H9 (cell line): Measurements from ENCODE around the gene RIMBP2. TPM values are rescaled to one million over a fixed set of nuclear protein-coding genes. Genes with fewer than 3 reads are reported as not detected.

Experiments
- DNase-seq: peaks from one replicate; pipeline ENCODE4 v3.0.0-alpha.2; 2017
- H2AFZ ChIP-seq: one replicate; pipeline ENCODE4 v1.6.1; 2013; ENCODE audit warnings: mild to moderate bottlenecking, low read length, control low read depth, moderate library complexity
- H2AK5ac ChIP-seq: 2 replicates; pipeline ENCODE4 v1.6.1; 2013; ENCODE audit warnings: low read length, control low read depth, mixed read lengths; ENCODE audit not compliant: insufficient read length
- H2BK120ac ChIP-seq: one replicate; pipeline ENCODE4 v1.6.1; 2013; ENCODE audit warnings: low read depth, mild to moderate bottlenecking, low read length, control low read depth, inconsistent platforms; ENCODE audit not compliant: poor library complexity, severe bottlenecking
- H2BK12ac ChIP-seq: 2 replicates; pipeline ENCODE4 v1.6.1; 2013; ENCODE audit warnings: low read length, control low read depth, mixed read lengths, low read depth; ENCODE audit not compliant: insufficient read length
- H2BK15ac ChIP-seq: 2 replicates; pipeline ENCODE4 v1.6.1; 2013; ENCODE audit warnings: low read depth, low read length, control low read depth
- H2BK20ac ChIP-seq: one replicate; pipeline ENCODE4 v1.6.1; 2013; ENCODE audit warnings: low read depth, mild to moderate bottlenecking, low read length, control low read depth, inconsistent platforms; ENCODE audit not compliant: poor library complexity, severe bottlenecking
- H2BK5ac ChIP-seq: 2 replicates; pipeline ENCODE4 v1.6.1; 2013; ENCODE audit warnings: low read length, control low read depth, mixed read lengths; ENCODE audit not compliant: insufficient read length
- H3K14ac ChIP-seq: 2 replicates; pipeline ENCODE4 v1.6.1; 2013; ENCODE audit warnings: low read length, control low read depth; ENCODE audit not compliant: insufficient read depth
- H3K18ac ChIP-seq: 2 replicates; pipeline ENCODE4 v1.6.1; 2013; ENCODE audit warnings: low read depth, mild to moderate bottlenecking, mixed read lengths, low read length, control low read depth; ENCODE audit not compliant: insufficient read length
- H3K23ac ChIP-seq: 2 replicates; pipeline ENCODE4 v1.6.1; 2013; ENCODE audit warnings: low read length, control low read depth, mixed read lengths, low read depth; ENCODE audit not compliant: insufficient read length
- H3K23me2 ChIP-seq: 2 replicates; pipeline ENCODE4 v1.6.1; 2013; ENCODE audit warnings: low read depth, mild to moderate bottlenecking, mixed read lengths, low read length, control low read depth; ENCODE audit not compliant: insufficient read length, poor library complexity, severe bottlenecking
- H3K27ac ChIP-seq: 2 replicates; pipeline ENCODE4 v1.5.1; 2013; ENCODE audit warnings: low read length, control low read depth, mixed read lengths, low read depth; ENCODE audit not compliant: insufficient read length
- H3K27me3 ChIP-seq: 2 replicates; pipeline ENCODE4 v1.6.1; 2013; ENCODE audit warnings: low read length, control low read depth, inconsistent platforms; ENCODE audit not compliant: insufficient read depth
- H3K4ac ChIP-seq: 2 replicates; pipeline ENCODE4 v1.6.1; 2013; ENCODE audit warnings: low read depth, mild to moderate bottlenecking, control low read depth, inconsistent platforms, low read length, moderate library complexity
- H3K4me1 ChIP-seq: 2 replicates; pipeline ENCODE4 v1.6.1; 2013; ENCODE audit warnings: low read length, control low read depth, inconsistent platforms; ENCODE audit not compliant: insufficient read depth
- H3K4me2 ChIP-seq: 2 replicates; pipeline ENCODE4 v1.6.1; 2013; ENCODE audit warnings: low read length, control low read depth, mixed read lengths; ENCODE audit not compliant: insufficient read length, insufficient read depth
- H3K56ac ChIP-seq: 2 replicates; pipeline ENCODE4 v1.6.1; 2013; ENCODE audit warnings: low read depth, mild to moderate bottlenecking, mixed read lengths, low read length, control low read depth; ENCODE audit not compliant: insufficient read length
- H3K79me1 ChIP-seq: 2 replicates; pipeline ENCODE4 v1.6.1; 2013; ENCODE audit warnings: low read depth, mild to moderate bottlenecking, moderate library complexity, low read length, control low read depth, inconsistent platforms; ENCODE audit not compliant: insufficient read depth, poor library complexity, severe bottlenecking
- H3K79me2 ChIP-seq: 2 replicates; pipeline ENCODE4 v1.6.1; 2013; ENCODE audit warnings: low read length, control low read depth, inconsistent platforms; ENCODE audit not compliant: insufficient read depth
- H3K9ac ChIP-seq: 2 replicates; pipeline ENCODE4 v1.6.1; 2013; ENCODE audit warnings: low read length, control low read depth, mixed read lengths; ENCODE audit not compliant: insufficient read length; ENCODE audit errors: extremely low read depth
- H3K9me3 ChIP-seq: one replicate; pipeline ENCODE4 v1.6.1; 2013; ENCODE audit warnings: low read depth, low read length, inconsistent platforms; ENCODE audit not compliant: control insufficient read depth
- H3T11ph ChIP-seq: one replicate; pipeline ENCODE4 v1.6.1; 2013; ENCODE audit warnings: mild to moderate bottlenecking, low read length, control low read depth, inconsistent platforms
- H4K20me1 ChIP-seq: one replicate; pipeline ENCODE4 v1.6.1; 2013; ENCODE audit not compliant: control insufficient read depth, insufficient read length, insufficient read depth
- H4K5ac ChIP-seq: 2 replicates; pipeline ENCODE4 v1.6.1; 2013; ENCODE audit warnings: low read depth, mild to moderate bottlenecking, mixed read lengths, low read length, control low read depth; ENCODE audit not compliant: insufficient read length
- H4K8ac ChIP-seq: replicated peaks from 2 replicates; pipeline ENCODE4 v1.6.1; 2013; ENCODE audit warnings: low read length, control low read depth, mixed read lengths, low read depth; ENCODE audit not compliant: insufficient read length
- H4K91ac ChIP-seq: 2 replicates; pipeline ENCODE4 v1.6.1; 2013; ENCODE audit warnings: low read depth, mild to moderate bottlenecking, moderate library complexity, mixed read lengths, low read length, control low read depth; ENCODE audit not compliant: insufficient read length
- H3K27ac Mint-ChIP-seq, 3 experiments: 2 replicates in 2 of 3; 3 replicates in 1 of 3; pipeline ENCODE4 v1.8.0; 2020 to 2021; ENCODE audit warnings: mixed read lengths in 3 of 3, mild to moderate bottlenecking in 1 of 3, moderate library complexity in 1 of 3
- H3K27me3 Mint-ChIP-seq: 2 replicates; pipeline ENCODE4 v1.8.0; 2021; ENCODE audit warnings: low read depth, mild to moderate bottlenecking, moderate library complexity, mixed read lengths
- H3K36me3 Mint-ChIP-seq, 3 experiments: 2 replicates in 2 of 3; 3 replicates in 1 of 3; pipeline ENCODE4 v1.8.0; 2020 to 2021; ENCODE audit warnings: low read depth in 3 of 3, mixed read lengths in 3 of 3; ENCODE audit not compliant: insufficient read depth in 1 of 3
- H3K4me1 Mint-ChIP-seq, 2 experiments: 2 replicates each; pipeline ENCODE4 v1.8.0; 2020; ENCODE audit warnings: mixed read lengths in 2 of 2
- H3K4me3 Mint-ChIP-seq, 2 experiments: 2 replicates in 1 of 2; 3 replicates in 1 of 2; pipeline ENCODE4 v1.8.0; 2020 to 2021; ENCODE audit warnings: mild to moderate bottlenecking in 2 of 2, mixed read lengths in 2 of 2, moderate library complexity in 1 of 2
- H3K9me3 Mint-ChIP-seq, 2 experiments: 2 replicates in 1 of 2; 3 replicates in 1 of 2; pipeline ENCODE4 v1.8.0; 2020; ENCODE audit warnings: mild to moderate bottlenecking in 2 of 2, mixed read lengths in 2 of 2, moderate library complexity in 1 of 2
- CTCF ChIP-seq: fragments of 200-600 bp; sonication (generic); conservative IDR thresholded peaks from 3 replicates; pipeline ENCODE4 v1.8.0; 2021; ENCODE audit warnings: antibody characterized with exemption, mild to moderate bottlenecking
- WGBS: extraction: QIAGEN DNeasy Blood & Tissue Kit; methylation state at CpG from one replicate; pipeline ENCODE4 v1.1.7; 2013; ENCODE audit warnings: missing lambda C conversion rate, low lambda C conversion rate, mixed read lengths; ENCODE audit not compliant: insufficient read length; ENCODE audit errors: extremely low coverage; 5-methylcytosine and 5-hydroxymethylcytosine counted together
- total RNA-seq: library from RNA; stranded (reverse); gene quantifications from 2 replicates; pipeline ENCODE4 v1.2.1, GENCODE V29; 2021

The RIMBP2 gene
- total RNA-seq, 1 experiment from 2014 or later: 0.70 TPM

GRCh38 chr12:130683080-130683479 lies 33.0 kb downstream of the RIMBP2 start:
- Histone ChIP-seq H3K56ac (no peak overlapping the region), H2BK15ac (no peak overlapping the region), H4K5ac (no peak overlapping the region), H2BK12ac (no peak overlapping the region), H3K4me2 (no peak overlapping the region), H2AK5ac (no peak overlapping the region), H3K9ac (no peak overlapping the region), H3T11ph (no peak overlapping the region), H2BK5ac (no peak overlapping the region), H4K20me1 (no peaks in the 10 kb centered on the region), H3K79me2 (no peaks in the 10 kb centered on the region), H3K23ac (no peak overlapping the region), H2BK20ac (no peak overlapping the region), H3K79me1 (no peaks in the 10 kb centered on the region), H3K4me1 (no peaks in the 10 kb centered on the region), H2AFZ (no peak overlapping the region), H3K23me2 (no peaks in the 10 kb centered on the region), H3K27ac (no peak overlapping the region), H3K27me3 (no peaks in the 10 kb centered on the region), H4K91ac (no peak overlapping the region), H3K14ac (no peak overlapping the region), H3K18ac (no peak overlapping the region), H3K9me3 (no peaks in the 10 kb centered on the region), H4K8ac (no peak overlapping the region), H3K4ac (no peak overlapping the region), H2BK120ac (no peak overlapping the region)
- H3K27me3 Mint-ChIP-seq: peaks cover 18% of the 10 kb centered on the region
- peaks cover 3 to 9% of the 10 kb centered on the region in 2 experiments for H3K4me1 Mint-ChIP-seq
- no peak overlapping the region for H3K4me3 Mint-ChIP-seq
- H3K9me3 Mint-ChIP-seq: no peaks in the 10 kb centered on the region
- TF ChIP-seq CTCF: no peak
- H3K27ac Mint-ChIP-seq: no peak overlapping the region
- no peaks in the 10 kb centered on the region for H3K36me3 Mint-ChIP-seq
- no CpG with 5 or more reads among the region's 7 CpGs for WGBS
- no peak for DNase-seq
